GM19467 (cell line): Measurements from ENCODE around the gene POFUT2.

Source experiments
- ATAC-seq: cut with Tn5 transposase; IDR thresholded peaks from one replicate; pipeline ENCODE4 v1.9.1; 2021; ENCODE audit warnings: mild to moderate bottlenecking, moderate library complexity; ENCODE audit not compliant: unreplicated experiment

Gene POFUT2

DNA sequence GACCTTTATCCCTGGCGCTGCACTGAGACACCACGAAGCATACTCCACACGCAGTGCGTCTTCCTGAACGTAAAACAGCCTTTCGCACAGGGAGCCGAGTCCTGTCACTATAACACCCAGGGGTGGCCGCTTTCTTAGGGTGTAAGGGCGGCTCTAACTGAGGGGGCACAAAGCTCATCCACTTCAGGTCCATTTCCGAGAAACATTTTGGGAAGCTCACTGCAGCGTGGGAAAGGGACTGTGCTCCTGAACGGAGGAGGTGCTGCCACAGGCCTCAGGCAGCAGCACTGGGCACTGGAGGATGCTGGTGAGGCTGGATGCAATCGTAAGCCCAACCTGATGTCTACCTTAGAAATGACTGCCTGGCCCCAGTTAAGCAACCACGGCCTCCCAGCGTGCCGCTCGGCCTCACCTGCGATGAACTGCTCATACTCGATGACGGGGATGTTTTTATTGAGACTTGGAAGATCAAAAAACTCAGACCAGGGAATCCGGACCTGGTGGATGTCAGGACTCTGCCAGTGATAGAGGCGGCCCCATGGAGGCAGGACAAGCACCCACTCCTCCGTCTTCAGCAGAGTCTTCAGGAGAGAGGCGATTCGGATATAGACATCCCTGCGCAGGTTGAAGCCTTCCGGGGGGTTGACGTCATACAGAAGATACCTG lies 2.3 kb downstream of the POFUT2 start:
- ATAC-seq: no peak

DNA sequence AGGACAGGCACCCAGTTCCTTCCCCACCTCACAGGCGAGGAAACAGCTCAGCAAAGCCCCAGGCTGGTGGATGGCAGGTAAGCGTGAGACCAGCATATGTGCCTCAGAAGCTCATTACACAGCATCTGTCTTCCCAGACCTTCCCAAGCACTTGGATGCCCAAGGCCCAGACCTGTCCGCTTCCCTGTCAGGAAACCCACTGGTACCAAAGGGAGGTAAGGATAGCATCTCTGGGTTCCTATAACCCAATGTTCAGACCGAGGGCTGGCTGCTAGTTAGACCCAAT lies 3.3 kb downstream of the POFUT2 start:
- ATAC-seq: no peak

DNA sequence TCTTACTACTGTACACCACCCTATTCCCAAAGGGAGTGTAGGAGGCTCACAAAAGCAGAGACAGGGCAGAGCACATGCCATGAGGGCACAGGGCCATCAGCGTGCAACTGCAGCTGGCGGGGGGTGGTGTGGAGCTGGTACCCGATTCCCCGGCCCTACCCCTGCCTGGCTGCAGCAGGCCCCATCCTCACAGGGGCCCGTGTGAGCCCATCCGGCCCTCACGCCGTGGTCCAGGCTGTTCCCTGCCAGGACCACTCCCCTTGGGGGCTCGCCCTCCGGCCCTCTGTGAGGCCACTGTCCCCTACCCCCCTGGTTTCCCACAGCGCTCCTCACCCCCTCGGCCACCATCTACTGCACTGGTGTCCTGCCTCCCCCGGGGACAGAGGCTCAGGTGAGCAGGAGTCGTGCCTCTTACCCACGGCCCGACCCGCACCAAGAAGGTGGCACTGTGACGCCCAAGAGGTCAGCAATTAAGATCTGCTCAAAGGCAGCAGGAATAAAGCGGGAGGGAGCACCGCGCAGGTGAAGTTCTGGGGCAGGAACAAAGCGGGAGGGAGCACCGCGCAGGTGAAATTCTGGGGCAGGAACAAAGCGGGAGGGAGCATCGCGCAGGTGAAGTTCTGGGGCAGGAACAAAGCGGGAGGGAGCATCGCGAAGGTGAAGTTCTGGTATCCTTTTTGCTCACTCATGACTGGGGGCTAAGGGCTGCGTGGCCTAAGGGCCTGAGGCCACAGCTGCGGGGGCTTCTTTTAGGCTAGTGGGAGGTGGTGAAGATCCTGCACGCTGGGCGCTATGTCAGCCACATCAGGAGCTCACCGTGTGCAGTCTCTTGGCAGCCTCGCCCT lies 3.9 kb downstream of the POFUT2 start:
- no peak for ATAC-seq

DNA sequence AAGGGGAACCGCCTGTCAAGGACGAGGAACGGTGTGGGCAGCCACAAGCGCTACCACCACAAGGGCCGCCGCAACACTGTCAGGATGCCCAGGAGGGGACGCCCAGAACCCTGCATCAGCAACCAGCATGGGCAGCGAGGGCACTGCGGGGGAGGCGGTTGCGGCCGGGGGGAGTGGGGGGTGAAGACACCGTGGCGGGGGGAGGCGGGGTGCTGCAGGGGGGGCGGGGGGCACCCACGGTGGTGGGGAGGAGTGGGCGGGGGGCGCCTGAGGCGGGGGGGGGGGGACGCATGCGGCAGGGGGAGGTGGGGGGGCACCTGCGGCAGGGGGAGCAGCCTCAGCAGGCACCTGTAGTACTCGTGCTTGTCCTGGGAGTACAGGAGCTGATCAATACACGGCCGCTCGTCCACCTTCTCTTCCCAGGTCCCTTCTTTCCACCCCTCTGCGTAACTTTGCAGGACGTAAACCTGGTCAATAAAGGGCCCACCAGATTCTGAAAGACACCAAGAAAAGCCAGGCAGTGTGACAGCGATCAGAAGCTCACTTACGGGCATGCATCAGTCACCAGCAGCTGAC lies 4.6 kb downstream of the POFUT2 start:
- ATAC-seq: no peak

DNA sequence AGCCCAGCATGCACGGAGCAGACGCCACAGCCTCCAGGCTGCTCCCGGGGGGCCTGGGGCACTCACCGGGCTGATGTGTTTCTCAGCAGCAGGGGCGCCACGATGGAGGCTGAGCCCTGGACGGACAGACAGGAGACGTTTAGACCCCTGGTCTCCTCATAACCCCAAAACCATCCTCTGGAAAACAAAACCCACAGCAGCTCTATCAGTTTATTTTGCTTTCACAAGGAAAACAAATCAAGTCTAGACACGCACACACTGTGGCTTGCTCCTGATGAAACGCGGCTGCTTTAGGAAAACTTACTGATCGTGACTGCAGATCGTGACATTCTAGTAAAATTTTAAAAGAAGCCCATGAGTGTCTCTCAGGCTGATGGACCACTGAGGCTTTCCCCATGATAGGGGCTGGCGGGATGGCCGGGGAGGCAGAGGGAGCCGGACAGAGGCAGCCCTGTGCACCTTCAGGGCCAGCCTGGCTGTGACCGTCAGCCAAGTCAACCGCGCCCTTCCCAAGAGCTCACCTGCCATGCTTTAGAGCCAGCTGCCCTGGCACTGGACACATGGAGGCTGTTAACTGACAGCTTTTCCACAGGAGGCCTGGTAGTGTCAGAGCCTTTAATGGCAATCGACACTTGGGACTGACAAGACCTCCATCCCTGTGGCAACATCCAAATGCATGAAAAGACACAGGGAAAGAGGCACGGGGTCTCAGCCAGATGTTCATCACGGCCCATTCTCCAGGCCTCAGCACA lies 5.2 kb downstream of the POFUT2 start:
- no peak for ATAC-seq

DNA sequence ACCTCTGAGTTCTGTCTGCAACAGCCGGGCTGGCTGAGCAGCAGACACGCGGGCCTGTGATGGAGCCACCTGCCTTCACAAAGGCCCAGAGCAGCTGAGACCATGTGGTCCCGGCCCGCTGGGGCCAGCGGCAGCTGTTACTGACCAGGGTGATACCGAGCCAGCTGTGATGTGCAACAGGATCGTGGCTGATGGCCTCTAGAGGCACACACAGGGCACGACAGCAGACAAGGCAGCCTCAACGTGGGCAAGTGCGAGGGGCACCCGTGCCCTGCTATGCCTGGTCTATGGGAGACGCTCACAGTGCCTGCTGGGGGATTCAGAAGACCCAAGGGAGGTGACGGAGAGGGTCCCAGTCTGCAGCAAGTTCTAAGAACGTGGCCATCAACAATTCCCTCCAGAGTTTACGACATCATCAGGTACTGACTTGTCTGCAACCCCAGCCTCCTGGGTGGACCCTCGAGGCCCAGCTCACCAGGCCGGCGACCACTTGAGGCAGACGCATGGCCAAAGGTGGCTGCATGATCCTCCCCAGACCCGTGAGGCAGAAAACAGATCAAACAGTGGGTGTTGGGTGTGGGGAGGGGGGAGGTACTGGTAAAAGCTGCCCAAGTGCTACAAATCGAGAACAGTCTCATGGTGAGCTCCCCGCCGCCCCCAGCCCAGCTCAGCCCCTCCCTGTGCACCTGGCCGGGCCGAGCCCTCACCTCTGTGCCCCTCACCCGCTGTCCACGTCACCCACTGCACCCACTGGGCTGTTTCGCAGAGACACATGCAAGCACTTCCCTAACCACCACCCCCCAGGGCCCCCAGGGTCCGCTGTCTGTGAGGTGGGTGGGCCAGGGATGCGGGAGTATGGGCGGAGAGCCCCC lies 6.0 kb downstream of the POFUT2 start:
- no peak for ATAC-seq

DNA sequence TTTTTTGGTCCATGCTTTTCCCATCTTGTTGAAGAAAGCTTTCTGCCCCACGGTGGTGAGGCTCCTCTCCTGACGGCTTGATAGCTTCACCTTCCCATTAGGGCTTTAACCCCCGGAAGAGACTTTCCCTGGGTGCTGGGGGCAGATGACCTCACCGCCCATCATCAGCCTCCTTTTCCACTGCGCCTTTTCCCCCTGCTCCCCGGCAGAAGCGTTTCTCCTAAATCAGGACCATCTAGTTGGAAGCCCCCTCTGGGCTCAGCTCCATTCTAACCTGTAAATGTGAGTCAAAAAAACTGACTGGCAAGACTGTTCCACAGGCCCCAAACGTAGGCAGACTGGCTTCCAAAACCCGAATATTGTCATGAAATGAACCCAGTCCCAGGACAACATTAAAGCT lies 6.7 kb downstream of the POFUT2 start:
- ATAC-seq: no peak

DNA sequence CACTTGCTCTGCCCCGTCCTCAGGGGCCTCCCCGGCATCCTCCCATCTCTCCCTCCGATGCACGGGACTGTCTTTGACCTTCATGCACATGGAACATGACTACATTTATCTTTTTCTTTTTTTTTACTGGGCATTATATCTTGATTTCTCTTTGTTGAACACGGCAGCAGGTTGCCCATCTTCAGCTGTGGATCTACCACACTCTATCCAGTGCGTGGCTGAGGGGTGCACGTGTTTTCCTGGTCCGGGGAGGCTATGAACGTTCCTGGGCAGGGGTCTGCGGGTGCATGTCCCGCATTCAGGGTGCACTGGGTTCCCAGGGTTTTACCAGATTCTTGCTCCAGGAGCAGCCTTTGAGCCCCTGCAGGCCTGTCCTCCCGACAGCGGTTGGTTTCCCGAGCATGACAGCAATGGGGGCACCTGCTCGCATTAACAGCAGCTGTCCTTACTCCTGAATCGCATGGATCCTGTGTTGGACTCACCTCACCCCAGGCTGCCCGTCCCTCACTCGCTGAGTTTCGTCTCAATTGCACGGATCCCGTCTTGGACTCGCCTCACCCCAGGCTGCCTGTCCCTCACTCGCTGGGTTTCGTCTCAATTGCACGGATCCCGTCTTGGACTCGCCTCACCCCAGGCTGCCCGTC lies 7.4 kb downstream of the POFUT2 start:
- ATAC-seq: no peak

DNA sequence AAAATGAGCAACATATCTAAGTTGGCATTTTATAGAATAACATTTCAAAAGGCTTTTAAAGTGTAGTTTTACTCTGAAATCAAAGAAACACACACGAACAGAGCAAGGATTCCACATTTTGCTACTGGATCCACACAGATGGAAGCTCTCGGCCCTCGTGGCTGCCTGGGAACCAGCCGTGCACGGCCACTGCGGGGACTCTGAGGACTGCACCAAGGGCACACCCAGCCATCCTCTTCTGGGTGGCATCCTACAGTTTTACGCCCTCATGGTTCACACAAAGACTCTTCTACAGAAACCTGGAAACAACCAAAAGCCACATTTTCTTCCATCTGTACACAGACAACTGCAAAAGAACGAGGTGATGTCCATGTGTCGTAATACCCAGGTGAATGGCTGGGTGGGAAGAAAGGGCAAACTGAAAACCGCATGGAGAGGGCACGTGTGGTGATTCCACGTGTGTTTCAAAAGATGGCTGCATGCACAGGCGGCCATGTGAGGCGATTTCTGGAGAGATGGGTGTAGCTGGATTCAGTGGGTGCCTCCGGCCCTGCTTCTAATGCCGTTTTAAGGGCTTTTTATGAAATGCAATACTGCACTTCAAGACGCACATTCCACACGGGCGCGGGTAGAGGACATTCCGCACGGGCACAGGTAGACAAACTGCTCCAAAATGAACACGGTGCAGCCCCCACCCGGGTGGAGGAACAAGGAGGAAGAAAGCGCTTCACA lies 8.1 kb downstream of the POFUT2 start:
- ATAC-seq: no peak

DNA sequence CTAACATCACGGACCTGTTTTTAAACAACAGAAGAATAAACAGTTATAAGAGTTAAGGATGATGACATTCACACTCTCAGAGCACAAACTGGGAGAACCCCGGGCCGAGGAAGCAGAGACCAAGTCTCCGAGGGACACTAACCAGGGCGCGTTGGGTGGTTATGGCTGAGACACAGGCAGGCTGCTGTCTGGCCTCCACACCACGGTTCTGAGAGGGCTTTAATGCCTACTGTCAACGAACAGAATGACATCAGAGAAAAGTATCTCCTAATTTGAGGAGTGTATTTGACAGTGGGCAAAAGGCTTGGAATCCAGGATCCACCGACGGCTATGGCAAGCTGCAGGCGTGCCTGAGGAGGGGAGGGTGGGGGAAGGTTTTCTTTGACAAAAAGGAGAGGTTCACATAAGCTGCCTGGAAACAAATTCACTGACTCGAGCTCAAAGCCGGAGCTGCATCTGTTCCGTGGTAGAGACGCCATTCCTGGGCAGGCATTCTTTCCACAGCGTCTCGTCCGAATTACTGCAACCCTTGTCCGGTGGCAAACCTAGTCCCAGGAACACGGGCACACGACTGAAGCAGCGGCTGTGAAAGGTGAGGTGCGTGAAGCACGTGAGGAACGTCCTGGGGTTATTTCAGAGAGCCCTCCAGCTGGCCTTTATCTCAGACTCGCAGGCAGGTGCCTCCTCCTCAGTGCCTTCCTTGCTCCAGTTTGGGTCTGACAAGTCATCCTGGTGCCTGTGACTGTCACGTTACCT lies 9.4 kb downstream of the POFUT2 start:
- no peak for ATAC-seq

DNA sequence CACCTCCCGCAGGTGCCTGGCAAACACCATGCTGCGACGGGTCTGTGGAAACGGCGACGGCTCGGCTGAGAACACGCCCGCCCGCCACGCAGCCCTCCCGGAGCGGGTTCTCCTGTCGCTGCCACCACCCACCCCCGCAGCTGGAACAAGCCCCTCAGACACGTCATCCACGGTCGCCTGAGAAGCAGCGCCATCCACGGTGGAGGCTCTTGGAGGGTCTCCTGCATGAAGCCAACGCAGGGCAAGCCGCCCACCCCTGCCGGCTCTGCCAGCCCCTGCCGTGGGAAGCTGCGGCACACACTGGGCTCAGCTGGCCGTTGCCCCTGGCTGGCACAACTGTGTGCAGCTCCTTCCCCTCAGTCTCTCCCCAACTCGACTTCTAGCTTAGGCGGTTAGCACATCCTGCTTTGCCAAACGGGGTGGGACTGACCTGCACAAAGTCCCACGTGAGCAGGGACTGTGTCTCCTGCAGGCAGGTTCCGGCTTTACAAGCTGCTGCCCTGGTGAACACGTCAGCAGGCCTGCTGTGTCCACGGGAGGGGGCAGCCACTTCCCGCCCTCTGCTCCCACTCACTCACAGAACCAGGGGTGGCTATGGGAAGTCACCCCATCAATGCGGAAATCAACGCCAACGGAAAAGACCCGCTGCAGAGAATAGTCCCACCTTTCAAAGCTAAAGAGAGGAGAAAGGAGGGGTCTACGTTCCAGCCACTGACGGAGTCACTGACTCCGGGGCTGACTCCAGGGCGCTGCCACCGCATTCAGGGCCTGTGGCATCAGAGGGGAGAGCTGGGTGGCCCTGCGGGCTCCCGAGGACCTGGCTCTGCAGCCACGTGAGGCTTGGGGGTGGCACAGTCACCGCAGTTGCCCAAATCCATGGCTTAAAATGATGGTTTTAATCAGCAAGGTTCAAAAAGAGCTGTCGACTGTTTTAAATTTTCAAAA lies 10.3 kb downstream of the POFUT2 start:
- ATAC-seq: no peak

DNA sequence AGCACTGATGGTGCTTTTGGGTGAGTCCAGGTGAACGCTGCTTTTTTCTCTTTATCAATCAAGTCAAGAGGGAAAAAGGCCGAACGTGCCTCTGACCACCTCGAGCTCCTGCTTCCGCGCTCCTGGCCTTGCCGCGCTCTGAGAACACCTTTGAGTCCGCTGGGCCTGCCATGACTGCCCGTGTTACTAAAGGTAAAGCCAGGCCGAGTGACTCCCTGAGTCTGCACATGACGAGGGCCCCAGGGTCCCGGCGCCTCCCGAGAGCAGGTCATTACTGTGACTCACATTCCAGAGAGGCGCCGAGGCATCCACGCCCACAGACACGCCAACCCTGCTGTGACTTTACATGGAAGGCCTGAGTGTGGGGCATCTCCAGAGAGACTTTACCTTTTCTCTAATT lies 11.1 kb downstream of the POFUT2 start:
- no peak for ATAC-seq

DNA sequence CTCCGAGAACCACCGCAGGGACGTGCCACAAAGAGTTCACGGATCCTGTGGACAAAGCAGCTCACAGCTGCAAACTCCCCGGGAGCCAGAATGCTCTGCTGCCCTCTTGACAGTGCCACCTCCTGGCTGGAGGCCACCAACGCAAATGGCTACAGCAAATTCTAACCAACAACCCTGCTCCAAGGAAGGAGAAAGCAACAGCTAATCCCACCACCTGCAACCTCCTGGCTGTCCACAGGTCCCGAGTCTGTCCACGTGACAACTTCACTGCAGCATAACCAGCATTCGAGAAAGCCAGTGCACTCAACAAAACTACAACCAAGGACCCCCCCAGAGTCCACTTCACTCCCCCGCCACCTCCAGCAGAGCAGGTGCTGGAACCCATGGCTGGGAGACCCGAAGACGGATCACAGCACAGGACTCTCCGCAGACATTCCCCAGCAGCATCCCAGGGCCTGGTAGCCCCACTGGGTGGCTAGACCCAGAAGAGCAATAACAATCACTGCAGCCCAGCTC lies 17.3 kb downstream of the POFUT2 start:
- ATAC-seq: no peak

DNA sequence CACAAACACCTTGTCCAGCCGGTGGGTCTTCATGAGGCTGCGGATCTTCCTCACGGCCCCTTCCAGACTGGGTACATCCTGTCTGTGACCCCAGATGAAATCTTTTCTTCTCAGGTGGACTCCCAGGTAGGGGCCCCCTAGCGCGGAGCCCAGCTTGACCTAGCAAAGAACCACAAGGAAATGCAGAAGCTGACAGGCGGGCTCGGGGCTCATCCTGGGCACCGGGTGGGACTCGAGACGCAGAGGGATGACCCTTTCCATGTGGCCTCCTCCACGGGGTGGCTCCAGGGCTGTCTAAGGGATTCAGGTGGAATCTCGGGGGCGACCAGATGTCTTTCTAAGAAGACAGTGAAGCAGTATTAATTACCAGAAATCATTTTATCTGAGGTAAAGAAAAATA lies 17.8 kb downstream of the POFUT2 start:
- ATAC-seq: no peak

DNA sequence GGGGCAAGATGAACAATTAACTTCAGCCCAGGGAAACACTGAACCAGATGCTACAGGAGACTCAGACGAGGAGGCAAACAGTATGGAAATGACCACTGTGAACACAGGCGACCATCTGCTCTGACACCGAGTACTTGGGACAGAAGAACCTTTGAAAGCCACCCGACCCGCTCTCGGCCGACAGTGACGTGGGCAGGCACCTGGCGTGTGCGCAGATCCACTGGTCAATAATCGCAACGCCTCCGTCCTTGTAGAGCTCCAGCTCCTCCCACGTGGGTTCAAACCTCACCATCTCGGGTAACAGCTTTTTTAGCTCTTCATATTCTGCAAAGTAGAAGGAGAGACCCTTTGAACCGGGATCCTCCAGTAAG lies 20.3 kb downstream of the POFUT2 start:
- no peak for ATAC-seq

DNA sequence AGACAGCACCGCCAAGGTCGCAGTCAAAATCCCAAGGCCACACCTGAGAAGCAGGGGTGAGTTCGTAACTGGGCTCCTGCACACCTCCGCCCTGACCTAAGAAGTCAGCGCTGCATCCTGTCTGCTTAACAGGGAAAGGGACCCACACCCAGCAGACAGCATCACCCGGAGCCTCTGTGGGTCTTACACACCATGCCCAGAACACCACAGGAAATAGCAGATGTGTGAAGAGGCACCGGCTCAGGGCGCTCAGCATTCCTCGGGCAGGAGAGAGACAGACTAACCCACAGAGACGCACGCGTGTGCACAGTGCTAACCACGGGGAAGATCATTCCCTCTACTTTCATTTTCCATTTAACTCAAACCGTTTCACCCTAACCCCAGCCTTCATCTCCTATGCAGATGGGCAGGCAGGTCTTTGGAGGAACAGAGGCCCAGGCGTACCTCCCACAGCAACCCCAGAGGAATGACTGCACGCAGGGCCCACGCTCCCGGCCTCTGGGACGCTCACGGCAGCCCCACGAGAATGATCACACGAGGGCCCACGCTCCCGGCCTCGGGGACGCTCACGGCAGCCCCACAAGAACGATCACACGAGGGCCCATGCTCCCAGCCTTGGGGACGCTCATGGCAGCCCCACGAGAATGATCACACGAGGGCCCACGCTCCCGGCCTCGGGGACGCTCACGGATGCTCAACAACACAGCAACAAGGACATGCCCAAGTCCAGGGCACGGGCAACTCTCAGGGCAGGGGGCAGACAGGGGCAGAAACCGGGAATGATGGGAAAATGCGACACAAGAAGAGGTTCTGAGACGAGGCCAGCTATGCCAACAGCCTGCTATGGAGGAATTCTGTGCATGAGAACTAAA lies 20.9 kb downstream of the POFUT2 start:
- ATAC-seq: no peak
